GM20431 (cell line): ENCODE data around the gene FOXN3.

Source experiments
- in situ Hi-C: fragments of 300-500 bp; cut with MseI, MboI; formaldehyde crosslinking; loops from one replicate; pipeline ENCODE4 v1.15.0; 2020; ENCODE audit warnings: low sequenced_read_pairs; ENCODE audit not compliant: unreplicated experiment

Gene FOXN3

DNA sequence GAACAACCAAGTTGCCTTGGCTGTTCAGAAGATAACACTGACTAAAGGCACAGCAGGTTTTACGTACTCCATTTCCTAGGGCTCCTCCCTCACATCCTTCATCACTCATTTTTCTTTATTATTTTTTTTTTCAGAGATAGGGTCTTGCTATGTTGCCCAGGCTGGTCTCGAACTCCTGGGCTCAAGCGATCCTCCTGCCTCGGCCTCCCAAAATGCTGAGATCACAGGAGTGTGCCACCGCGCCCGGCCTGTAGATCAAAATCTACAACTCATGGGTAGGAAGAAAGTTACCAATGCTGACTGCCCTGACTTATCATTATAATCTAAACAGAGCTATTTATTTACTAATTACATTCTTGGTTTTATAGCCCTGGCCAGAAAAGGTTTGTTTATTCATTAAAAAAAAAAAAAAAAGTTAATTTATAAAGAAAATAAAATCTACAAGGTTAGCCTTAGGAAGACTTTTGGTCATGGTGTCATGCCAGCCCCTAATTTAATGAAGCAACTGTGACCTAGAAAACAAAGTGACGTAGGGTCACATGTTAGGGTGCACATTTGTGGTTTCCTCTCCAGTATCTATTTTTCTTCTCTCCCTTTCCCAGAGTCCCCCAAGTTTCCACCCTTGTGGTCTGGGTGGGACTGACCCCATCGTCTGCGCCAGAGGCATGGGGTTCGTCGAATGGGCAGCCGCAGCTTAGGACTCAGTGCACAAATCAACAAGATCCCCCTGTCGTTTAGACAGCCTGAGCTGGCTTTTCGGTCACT is 19.0 kb upstream of the FOXN3 start:
- in situ Hi-C loops = loop anchor here (25.0 kb wide), 1 partner anchor 399 kb away; no protein-coding TSS in a partner anchor

- in situ Hi-C loops = loop anchor here (25.0 kb wide), 1 partner anchor 398 kb away; no protein-coding TSS in a partner anchor
Measured at GRCh38 chr14:89435492-89435891, 18.5 kb upstream of the FOXN3 start.

DNA sequence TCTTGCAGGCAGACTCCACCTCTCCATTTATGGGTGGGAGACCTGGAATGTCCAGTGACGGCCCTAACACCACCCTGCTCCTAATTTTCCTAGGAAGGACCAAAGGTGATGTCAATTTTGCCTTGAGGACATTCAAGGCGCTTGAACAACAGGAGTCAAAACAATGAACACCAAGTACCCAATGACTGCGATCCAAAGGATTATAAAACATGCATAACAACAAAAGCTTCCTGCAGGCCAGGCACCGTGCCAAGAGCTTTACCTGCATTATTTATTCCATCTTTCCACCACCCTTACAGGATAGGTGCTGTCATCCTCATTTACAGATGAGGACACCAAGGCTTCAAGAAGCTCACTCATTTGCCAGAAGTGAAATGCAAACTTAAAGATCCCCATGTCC is 15.2 kb upstream of the FOXN3 start:
- in situ Hi-C loops = loop anchor here (25.0 kb wide), 1 partner anchor 395 kb away; no protein-coding TSS in a partner anchor

GRCh38 chr14:89430391-89431236 is 13.6 kb upstream of the FOXN3 start:
- in situ Hi-C loops = loop anchor here (25.0 kb wide), 1 partner anchor 393 kb away; no protein-coding TSS in a partner anchor

DNA sequence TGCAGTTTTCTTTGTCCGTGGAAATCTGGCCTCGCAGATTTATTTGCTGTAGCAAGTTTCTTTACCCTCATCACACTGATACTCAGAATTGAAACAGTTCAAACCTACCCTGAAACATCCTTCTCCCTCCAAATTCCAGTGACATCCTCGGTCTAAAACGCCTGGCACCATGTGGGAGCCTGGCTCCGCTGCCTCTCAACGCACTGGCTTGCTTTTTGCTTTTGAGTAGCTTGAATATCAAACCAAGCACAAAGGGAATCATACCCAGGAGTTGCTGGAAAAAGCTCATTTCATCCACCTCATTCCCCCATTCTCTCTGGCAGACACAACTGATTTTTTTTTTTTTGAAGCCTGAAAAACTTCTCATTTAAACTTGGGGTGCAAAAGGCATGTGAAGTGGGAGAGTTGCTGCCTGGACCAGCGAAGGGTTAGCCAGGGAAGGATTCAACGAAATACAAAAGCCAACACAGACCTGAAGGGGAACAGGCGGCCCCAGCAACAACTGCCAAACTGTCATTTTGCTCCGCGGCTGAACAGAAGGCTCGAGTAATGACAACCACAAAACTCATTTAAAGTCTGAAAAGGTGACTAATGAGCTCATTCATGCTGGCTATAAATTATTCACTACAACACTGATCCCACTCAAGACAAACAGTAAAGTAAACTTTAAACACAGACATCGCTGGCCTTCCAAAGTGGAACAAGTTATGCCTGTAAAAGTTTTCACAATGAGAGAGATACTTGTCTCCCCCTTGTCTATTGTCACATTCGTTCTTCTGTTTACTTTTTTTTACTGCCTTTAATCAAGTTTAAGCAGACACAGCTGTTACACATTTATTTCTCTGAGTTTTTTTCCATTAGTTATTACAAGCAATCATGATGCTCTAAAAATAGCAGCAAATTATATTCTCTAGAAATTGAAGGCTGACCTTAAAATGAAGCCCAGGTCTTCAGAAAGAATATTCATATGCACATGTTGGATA is 12.5 kb upstream of the FOXN3 start:
- in situ Hi-C loops = loop anchor here (25.0 kb wide), 1 partner anchor 392 kb away; no protein-coding TSS in a partner anchor

GRCh38 chr14:89428546-89429198 is 11.6 kb upstream of the FOXN3 start:
- in situ Hi-C loops = loop anchor here (25.0 kb wide), 1 partner anchor 391 kb away; no protein-coding TSS in a partner anchor

- in situ Hi-C loops = loop anchor here (25.0 kb wide), 1 partner anchor 391 kb away; no protein-coding TSS in a partner anchor
Measured at GRCh38 chr14:89428173-89428523, 11.1 kb upstream of the FOXN3 start.

DNA sequence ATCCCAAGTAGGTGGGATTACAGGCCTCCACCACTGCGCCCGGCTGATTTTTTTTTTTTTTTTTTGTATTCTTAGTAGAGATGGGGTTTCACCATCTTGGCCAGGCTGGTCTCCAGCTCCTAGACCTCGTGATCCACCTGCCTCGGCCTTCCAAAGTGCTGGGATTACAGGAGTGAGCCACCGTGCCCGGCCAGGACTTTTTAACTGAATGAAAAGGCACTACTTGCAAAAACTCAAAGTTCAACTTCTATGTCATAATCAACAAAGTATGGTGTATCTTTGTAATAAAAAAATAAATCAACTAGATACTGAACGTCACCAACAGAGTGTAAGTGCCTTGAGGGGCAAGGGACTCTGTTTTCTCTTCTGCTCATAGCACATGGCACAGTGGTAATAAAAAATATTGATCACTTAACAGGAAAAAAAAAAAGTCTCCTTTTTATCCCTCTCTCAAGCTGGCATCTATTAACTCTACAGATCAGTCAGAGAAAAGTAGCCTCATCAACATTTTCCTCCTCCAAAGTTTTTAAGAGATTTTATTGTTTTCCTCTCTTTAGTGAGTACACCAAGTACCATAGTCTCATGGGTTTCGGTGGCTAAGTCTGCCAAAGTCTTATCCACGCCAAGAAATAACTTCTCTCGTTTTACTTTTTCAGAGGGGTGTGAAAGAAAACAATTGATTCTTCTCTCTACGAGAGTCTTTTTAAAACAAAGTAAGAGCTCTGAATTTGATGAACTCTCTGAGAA is 10.6 kb upstream of the FOXN3 start:
- in situ Hi-C loops = loop anchor here (25.0 kb wide), 1 partner anchor 390 kb away; no protein-coding TSS in a partner anchor

DNA sequence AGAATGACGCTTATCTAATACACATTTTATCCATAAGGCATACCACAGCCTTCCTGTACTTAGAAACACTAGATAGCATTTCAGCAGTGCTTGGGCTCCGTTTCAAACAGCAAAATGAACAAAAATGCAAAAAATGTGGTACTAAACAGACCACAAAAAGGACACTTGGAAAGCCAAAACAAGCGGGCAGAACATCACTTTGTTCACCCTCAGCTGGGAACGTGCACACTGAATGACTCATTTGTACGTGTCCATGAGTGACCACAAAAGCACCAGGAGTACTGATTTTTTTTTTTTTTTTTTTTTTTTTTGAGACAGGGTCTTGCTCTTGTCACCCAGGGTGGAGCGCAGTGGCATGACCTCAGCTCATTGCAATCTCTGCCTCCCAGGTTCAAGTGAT is 8.9 kb upstream of the FOXN3 start:
- in situ Hi-C loops = loop anchor here (25.0 kb wide), 1 partner anchor 389 kb away; no protein-coding TSS in a partner anchor

DNA sequence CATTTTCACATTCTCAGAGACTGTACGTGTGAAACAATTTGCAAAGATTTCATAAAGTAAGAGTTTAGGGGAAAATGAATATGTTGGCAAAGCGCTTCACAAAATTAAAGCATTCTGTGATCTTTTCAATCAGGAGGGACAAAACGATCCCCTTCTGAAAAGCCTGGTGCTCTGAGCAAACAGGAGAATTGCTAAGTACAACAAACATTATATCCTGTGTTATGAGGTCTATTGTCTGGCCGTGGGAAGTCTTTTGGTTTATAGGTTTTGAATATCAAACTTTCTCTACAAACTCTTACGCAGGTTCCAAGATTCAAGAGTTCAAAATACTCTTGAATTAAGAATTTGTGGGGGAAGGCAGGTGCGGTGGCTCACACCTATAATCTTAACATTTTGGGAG is 7.2 kb upstream of the FOXN3 start:
- in situ Hi-C loops = no loop called here

GRCh38 chr14:89422952-89423345 is 5.9 kb upstream of the FOXN3 start:
- in situ Hi-C loops = no loop called here

- in situ Hi-C loops = no loop called here
Measured at GRCh38 chr14:89422181-89422951, 5.3 kb upstream of the FOXN3 start.

GRCh38 chr14:89420502-89420901 is 3.5 kb upstream of the FOXN3 start:
- in situ Hi-C loops = no loop called here

- in situ Hi-C loops = loop anchor here (10.0 kb wide), 1 partner anchor 245 kb away; no protein-coding TSS in a partner anchor
Measured at GRCh38 chr14:89419973-89420482, 3.0 kb upstream of the FOXN3 start.

DNA sequence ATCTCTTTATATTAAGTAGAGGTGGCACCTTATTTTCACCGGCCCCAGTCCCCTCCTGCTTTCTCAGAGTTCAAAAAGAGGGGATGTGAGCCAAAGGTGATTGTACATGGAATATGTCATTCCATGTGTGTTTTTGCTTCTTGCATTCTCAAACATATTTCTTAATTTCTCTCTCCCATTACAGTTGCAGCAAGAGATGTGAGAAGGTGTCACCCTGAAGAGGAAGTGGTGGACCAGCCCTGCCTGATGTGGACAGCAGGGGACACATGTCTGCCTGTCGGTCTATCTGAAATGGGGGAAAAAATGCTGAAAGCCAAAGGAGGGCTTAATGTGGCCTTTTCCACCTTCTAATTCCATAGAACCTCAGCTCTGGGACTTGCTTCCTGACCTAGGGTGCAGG is 1.9 kb upstream of the FOXN3 start:
- in situ Hi-C loops = loop anchor here (10.0 kb wide), 1 partner anchor 244 kb away; no protein-coding TSS in a partner anchor

DNA sequence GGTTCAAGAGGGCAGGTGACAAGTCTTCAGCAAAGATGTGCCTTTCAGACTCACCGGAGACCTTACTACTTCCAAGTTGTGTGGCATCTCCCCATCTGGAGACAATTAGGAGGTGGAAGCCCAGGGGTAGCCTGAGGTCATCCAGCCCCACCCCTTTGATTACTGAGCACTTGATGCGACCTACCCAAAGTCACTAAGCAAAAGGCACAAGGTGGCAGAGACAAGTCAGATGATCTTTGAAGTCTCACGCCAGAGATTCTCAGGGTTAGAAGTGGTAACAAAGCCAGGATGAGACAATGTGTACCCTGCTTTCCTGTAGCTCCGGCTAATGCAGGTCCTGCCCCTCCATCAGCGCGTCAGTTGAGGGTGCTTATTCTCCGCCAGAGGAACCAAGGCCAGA is 1.4 kb upstream of the FOXN3 start:
- in situ Hi-C loops = loop anchor here (10.0 kb wide), 1 partner anchor 244 kb away; no protein-coding TSS in a partner anchor
